ENCODE results near the gene PIP5K1B.

The PIP5K1B gene

DNA sequence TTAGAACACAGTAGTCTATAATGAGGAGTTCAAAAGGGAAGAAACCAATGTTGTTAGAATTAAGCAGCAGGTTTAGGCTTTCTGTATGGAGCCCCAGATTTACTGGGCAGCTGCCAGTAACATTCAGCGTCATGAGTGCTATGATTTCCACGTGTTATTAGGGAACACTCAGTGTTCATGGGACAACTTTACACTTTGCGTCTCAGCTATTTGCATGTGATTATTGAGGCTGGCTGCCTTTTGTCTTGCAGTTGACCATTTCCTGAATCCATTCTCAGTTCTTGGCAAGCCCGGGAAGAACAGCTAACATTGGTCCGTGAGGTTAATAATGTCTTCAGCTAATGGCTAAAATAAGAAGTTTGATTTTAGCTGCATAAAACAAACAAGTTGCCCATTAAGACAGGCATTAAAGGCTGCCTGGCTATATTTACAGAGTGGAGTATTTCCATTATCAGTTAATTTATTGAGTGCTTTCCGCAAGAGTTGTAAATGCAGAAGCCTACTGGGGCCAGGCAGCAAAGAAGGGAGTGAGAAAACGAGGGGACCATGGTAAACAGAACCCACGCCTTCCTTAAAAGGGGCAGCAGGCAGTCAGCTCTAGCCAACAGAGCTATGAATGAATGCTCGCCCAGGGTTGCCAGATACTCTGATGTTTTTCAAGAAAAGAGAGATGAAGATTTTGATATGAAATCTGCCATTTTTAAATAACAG is 120.9 kb downstream of the PIP5K1B start:
- DNase-seq = no peak

DNA sequence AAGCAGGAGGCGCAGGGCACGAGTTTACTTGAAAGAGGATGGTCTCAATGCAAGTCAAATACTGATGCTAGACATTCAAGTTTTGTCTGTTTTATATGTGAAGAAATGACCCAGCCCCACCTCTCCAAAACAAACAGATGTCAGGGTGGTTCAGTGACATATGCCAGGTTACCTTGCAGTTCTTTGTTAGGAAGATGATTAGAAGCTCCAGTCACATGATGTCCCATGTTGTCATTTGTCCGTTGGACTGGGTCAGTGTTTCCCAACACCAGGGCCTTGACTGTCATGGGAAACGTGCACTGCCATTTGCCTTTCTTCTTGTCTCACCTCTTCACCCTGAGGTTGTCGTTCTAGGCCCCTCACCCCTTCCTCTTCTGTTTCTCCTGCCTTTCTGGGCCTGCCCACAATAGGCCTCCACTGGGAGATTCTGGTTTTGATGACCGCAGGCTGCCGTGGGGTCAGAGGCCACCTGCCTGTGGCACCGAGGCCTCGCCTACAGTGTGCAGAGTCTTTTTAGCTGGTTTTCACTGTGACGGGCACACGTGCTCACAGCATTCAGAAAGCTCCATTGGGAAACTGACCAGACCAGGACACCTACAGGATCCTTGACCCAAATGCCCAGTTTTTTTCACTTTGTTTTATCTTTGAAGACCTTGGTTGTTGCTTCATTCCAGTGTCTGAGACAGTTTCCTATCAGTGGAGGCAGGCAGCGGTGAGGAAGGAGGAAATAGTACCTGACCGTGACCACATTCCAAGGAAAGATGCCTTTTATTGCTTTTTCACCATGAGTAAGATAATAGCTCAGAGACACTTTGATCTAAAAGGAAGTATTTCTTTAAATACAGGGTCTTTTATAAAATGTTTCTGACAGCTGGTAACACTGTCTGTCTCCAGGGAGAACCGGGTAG is 123.1 kb downstream of the PIP5K1B start:
- no peak for DNase-seq

DNA sequence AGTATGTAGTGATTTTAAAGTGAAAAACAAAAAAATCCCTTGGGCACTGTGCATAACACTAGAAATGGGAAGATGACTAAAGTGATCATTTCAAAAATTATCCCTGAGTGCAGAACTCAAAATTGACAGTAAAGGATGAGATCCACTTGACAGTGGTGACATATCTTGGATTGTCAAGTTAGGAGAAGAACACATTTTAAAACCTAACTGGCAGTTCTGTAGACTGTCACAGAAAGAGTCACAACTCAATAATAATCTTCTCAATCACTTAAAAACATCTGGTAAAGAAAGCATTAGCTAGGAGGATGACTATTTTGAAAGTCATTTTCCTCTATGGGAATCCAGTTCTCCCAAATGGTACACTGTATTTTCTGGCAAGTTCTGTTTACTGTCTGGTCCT is 127.1 kb downstream of the PIP5K1B start:
- no peak for DNase-seq

DNA sequence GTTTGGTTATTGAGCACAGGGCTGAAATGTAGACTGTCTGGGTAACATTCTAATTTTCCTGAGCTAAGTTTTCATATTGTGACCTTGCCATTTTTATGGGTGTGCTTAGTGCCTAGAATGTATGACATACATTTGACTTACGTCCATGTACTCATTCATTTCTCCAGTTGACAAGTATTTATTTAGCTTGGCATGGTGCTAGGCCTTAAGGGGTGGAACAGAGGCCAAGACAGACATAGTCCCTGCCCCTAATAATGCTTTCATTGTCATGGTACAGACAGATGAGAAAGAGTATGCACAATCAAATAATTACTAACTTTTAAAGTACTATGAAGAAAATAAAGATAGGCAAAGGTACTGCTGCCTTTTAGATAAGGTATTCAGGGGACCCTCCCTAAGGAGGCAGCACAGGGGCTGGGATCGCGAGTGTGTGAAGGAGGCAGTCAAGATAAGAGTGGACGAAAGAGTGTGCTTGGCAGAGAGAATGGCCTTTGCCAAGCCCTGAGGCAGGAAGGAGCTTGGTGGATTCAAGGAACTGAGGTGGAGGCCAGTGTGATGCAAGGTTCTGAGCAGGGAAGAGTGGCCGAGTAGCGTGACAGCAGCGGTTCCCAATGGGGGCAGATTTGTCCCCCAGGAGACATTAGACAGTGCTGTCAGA is 128.0 kb downstream of the PIP5K1B start:
- no peak for DNase-seq

DNA sequence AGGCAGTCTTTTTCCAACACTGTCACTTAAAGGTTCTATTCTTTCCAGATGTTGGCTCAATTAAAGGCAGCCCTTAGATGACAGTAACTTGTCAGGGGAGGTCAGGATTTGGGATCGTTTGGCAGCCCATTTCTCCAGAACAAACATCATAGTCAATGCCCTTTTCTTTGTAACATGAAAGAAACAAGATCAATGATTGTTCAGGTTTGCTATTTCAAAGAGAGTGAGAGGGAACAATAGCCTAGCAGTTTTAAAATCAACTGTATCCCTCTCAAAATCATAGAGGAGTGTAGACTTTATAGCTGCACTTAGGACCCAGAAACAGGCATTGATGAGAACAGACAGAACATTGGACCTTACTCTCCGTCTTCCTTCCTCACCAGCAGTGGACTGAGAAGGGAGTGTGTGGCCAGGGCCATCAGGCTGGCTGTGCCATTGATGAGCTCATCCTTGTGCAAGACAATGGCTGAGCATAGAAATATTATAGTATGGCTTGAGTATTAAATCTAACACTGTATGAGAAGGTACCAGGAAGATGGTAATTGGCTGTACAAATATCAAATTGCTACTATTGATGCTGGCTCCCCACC is 130.0 kb downstream of the PIP5K1B start:
- no peak for DNase-seq

DNA sequence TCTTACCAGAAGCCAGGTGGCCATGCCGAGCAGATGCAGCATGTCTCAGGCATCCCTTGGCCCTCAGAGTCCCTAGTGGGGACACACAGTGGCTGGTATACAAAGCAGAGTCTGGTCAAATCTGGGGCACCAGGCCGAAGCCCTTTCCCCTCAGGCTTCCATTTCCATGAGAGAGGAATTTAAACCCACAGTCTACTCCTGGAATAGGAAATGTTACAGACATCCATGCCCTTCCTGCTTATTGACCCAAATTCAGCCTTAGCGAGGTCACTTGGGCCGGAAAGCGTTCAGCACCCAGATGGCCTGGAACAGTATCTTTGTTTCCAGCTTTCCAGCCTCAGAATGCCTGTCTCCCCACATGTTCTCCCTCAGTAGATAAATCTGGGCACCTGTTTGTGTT is 131.7 kb downstream of the PIP5K1B start:
- DNase-seq = no peak

DNA sequence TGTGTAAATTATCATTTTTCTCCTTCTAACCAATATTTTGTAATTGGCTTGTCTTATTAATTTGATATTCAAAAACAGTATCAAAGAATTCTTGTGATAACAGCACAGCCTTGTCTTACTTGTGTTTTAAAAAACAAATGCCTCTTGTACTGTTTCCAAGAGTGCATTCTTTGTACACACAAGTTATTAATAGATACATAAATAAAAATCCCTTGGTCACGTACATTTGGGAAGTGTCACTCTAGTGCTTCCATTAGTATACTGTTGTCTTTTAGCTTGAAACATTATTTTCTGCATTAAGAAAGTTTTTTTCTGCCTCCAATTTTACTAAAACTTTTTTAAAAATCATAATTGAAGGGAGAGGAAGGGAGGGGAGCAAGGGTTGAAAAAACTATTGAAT is 133.2 kb downstream of the PIP5K1B start:
- no peak for DNase-seq

DNA sequence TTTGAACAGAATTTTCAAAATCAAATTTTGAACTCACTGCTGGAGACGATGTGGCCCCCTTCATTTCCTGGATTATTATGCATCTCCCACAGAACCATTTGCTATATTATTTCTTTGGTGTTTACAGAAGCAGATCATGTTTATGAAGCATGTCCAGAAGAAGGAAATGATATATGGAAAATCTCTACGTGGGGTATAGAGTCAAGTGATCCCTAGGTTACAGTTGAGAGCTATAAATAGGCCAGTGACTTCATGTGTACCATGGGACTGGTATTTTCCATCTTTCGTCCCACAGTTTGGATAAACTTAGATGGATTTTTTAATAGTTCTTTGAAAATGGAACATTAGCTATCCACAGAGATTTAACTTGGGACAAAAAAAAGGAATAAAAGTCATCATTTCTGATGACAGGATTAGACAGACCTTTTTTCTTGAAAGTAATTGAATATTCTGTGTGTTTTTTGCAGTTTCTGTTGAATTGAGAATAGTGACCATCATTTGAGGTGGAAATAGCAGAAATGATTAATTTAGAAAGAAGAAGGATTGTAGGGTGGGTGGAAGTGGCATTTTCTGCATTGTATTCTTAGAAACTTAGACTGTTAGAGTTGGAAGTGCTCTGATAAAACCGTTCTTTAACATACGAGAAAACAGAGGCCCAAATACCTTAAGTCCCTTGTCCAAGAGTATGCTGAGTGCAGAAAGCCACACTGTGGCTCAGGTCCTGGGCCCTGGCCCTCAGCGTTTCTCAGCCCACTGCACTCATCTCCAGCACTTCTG is 136.4 kb downstream of the PIP5K1B start:
- DNase-seq = no peak

DNA sequence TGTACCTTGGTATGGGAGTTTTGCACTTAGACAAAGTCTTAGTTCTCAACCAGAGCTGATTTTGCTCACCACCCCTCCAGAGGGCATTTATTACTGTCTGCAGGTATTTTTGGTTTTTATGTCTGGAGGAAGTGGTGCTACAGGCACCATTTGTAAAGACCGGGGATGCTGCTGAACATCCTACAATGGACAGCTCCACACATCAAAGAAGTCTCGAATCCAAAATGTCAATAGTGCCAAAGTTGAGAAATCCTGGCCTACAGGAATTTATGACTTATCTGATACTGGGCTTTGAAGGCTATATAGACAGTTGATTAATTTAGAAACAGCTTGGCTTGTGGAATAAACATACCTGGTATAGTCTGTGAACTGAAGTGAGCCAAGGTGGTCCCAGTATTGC is 137.5 kb downstream of the PIP5K1B start:
- DNase-seq = no peak

DNA sequence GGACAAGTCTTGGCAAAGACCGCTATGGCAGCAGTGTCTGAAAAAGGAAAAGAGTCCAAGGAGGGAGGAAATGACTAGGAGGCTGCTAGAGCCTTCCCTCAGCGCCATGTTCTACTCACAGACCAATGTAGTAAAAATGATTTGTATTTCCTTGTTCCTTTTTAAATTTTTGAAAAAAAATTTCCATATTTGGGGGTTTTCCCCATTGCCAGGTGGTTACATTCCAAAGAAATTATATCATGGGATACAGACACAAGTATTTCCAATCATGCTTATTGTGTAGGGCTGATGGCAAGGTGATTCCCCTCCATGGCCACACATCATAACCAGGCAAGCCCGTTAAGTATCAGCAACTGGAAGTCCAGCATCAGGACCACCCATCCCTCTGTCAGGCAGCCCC is 138.2 kb downstream of the PIP5K1B start:
- no peak for DNase-seq

DNA sequence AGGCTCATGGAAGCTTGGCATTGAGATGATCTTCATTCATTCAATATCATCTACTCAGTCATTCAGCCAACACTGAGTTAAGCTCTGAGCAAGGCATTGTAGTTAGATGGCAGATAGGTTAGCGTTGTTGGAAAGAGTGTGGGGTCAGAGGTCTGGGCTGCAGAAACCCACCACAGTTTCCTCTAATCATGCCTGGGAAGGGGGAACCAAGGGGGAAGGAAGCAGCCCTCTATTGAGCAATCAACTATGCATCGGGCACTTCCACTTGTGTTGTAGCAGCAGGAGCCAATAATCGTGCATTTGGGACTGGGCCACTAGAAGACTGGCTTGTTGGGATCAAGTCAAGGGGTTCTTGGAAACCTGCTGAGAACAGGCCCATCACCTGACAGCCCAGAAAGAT is 139.1 kb downstream of the PIP5K1B start:
- no peak for DNase-seq

DNA sequence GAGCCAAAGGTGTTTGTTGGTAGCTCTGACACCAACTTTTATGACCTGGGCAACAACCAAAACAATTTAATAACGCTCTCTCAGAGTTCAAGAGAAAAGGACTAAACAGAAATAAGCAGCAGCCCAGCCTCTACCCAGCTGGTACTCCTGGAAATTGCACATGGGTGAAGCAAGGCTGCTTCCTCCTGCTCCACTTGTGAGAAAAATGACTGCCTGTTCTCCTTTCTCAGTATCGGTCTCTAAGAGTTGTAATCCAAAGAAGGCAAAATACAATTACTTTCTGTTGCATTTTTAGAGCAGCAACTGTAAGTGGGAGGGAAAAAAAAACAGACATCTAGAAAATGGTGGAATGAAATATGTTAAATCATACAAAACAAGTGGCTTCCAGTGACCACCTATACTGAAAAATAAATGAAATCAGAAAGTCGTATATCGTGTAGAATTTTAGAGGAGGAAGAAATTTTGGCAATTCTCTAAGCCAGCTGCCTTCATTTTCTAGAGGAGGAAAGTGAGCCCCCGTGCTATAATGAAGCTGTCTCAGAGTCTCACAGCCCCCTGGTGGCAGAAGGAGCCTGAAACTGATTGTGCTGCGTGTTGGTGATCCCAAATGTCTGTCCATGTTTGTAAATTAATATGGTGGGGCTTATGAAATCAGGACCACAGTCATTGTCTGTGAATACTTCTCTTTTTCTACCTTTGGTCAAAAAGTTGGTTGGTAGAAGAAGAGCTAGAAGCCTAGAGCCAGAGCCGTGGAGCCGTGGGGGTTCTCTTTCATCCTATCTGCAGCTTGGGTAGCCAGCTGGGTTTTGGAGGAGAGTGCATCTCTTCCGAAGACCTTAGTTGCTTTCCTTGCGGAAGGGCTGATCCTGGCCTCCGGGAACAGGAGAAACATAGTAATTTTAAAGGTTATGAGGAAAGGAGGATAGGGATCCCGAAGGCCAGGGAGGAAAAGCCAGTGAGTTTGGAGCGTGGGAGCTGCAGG is 139.9 kb downstream of the PIP5K1B start:
- DNase-seq = no peak

DNA sequence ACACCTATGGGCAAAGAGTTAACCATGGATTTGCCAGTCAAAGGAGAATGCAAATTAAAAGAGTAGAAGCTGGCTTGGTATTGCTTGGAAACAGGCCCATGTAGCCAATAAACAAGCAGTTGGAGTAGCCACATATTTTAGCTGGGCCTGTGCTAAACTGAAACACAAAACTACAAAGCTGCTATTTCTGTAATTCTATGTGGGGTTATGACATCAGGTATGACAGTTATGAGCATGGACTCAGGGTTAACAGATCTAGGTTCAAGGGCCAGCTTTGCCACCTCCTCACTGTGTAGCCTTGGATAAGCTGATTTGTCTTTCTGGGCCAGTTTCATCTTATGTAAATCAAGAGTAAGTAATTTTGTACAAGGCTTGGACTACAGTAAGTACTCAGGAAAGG is 142.7 kb downstream of the PIP5K1B start:
- DNase-seq = no peak

DNA sequence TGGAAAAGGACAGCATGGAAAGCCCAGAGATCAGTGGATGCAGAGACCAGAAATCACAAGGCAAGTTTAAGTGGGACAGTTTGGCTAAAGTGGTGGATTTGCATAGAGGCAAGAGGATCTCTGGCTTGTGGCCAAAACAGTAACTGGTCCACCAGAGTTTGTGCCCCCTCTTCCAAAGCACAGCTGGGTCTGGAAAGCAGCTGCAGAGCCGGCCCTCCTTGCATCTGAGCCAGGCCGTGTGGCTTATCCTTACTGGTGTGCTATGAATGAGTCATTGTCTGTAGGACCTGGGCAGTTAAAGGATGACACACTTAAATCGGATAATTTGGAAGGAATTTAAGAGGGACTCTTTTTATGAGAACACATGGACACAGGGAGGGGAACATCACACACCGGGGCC is 146.6 kb downstream of the PIP5K1B start:
- no peak for DNase-seq

DNA sequence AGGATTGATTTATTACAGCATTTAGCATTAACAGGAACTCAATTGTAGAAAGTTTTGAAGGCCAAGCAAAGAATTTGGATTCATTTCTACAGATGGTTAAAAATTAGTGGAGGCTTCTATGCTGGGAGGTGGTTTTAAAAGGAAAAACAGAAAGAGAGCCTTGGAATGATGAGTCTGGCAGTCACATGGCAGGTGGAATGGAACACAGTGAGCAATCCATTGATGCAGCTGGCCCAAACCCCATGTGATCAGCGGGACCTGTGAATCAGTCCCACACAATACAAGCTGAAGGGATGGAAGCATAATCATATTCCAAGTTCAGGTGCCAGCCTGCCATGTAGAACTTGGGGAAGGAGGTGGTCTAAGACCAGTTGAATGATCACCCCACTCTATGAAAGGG is 147.9 kb downstream of the PIP5K1B start:
- DNase-seq = no peak

DNA sequence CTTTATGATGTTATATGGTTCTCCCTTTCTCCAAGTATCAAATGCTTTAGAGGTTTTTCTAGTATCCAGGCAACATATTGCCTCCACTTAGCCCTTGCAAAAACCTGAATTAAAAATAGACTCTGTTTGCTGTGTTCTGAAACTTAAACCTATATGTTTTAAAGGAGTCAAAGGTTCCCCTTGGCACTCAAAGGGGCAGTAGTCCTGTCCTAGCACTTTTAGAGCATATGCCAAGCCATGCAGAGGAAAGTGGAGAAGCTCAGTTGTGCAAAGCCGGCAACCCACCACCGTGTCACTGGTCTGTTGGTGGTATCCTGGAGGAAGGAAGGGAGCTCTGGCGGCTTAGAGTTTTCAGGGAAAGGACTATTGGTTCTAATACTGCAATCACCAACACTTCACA is 154.3 kb downstream of the PIP5K1B start:
- no peak for DNase-seq

DNA sequence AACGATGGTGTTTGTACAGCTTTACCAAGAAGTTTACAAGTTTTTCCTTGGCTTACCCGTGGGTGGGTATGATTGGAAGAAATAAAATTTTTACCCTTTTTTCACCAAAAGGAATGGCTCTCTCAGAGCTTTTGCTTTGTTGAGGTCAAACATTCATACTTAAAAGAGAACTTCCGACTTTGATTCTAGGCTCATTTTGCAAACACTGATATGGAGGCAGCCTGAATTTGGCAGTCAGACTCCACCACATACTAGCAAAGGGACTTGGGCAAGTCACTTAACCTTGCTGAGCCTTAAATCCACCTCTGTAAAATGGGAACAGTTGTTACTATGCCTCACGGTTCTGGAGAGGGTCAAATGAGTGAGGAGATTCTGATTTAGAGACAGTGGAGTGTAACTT is 155.4 kb downstream of the PIP5K1B start:
- DNase-seq = no peak

DNA sequence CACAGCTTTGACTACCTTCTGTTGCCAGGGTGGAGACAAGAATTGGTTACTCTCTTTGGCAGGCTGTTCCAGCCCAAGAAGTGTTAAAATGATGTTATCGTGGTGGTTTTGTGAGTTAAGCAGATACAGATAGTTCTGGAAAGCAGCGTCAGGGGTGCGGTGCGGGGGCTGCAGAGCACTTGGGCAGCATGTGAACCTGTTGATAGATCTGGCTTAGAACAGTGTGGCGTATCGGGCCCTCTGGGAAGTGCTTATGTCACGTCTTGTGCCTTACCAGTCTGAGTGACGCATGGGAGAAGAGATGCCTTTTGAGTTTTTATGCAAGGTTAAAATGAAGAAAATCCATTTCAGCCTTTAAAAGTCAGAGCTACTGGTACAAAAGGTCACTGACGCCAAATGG is 156.4 kb downstream of the PIP5K1B start:
- no peak for DNase-seq

DNA sequence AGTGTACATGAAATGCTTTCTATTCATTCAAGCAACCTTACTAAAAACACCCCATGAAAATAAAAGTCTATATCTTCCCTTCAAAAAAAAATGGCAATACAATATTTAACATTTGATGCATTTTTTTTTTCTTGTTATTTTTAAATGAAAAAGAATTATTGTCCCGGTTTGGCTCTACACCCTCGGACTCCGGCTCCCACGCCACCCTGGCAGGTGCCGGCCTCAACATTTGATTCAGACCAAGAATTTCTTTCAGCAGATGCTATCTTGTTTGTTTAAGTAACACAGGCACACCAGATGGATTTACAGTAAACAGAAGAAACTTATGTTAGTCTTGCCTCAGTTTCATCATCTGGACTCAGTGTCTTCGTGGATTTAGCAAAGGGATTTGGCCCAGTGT is 162.0 kb downstream of the PIP5K1B start:
- DNase-seq = no peak

DNA sequence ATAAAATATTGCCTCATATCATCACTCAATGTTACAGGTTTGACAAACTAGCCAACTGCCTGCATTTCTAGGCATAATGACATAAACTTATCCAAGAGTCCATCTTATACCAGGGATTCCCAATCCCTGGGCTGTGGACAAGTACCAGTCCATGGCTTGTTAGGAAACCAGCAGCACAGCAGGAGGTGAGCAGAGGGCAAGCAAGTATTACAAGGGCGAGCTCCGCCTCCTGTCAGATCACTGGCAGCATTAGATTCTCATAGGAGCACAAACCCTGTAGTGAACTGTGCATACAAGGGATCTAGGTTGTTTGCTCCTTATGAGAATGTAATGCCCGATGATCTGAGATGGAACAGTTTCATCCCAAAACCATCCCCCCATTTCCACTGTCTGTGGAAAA is 164.0 kb downstream of the PIP5K1B start:
- no peak for DNase-seq

DNA sequence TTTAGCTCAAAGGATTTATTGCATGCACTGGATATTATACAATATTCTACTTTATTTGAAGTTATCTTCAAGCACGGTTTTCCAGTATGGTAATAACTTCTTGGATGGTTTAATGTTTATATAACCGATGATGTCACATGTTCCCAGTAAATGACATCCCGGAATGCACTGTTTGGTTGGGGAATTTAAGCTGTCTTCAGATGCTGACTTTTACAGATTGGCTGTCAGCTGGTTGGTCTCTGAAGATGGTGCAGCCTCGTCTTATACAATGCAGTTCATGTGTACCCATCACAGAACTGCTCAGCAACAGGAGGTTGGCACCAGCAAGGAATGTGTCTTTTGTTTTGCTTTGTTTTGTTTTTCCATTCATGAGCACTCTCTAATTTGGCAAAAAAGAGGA is 165.0 kb downstream of the PIP5K1B start:
- DNase-seq = no peak
